HT1080 (cell line): ENCODE results near the gene YTHDC2. TPM values are rescaled to one million over a fixed set of nuclear protein-coding genes. Genes with fewer than 3 reads are reported as not detected.

Source experiments
- DNase-seq: peaks from one replicate; pipeline ENCODE4 v3.0.0-alpha.2; 2015; ENCODE audit warnings: low read depth
- polyA plus RNA-seq, 2 experiments: library from polyadenylated mRNA; depleted of rRNA; stranded (reverse); fragments of >200 nt; gene quantifications; 2 replicates each; pipeline ENCODE4 v1.2.3, GENCODE V29; 2015
- total RNA-seq: library from RNA; depleted of rRNA; stranded (reverse); fragments of >200 nt; shearing (Covaris generic); gene quantifications from 2 replicates; pipeline ENCODE4 v1.2.3, GENCODE V29; 2014; rRNA removed

The YTHDC2 gene
- 8.9 and 12.2 TPM in 2 replicates for total RNA-seq
- 6.8 and 8.9 TPM in 2 replicates for polyA plus RNA-seq (2015; cell fraction: cytosol; rRNA removed)
- 40.7 and 42.9 TPM in 2 replicates for polyA plus RNA-seq (2015; cell fraction: nucleus; rRNA removed)

DNA sequence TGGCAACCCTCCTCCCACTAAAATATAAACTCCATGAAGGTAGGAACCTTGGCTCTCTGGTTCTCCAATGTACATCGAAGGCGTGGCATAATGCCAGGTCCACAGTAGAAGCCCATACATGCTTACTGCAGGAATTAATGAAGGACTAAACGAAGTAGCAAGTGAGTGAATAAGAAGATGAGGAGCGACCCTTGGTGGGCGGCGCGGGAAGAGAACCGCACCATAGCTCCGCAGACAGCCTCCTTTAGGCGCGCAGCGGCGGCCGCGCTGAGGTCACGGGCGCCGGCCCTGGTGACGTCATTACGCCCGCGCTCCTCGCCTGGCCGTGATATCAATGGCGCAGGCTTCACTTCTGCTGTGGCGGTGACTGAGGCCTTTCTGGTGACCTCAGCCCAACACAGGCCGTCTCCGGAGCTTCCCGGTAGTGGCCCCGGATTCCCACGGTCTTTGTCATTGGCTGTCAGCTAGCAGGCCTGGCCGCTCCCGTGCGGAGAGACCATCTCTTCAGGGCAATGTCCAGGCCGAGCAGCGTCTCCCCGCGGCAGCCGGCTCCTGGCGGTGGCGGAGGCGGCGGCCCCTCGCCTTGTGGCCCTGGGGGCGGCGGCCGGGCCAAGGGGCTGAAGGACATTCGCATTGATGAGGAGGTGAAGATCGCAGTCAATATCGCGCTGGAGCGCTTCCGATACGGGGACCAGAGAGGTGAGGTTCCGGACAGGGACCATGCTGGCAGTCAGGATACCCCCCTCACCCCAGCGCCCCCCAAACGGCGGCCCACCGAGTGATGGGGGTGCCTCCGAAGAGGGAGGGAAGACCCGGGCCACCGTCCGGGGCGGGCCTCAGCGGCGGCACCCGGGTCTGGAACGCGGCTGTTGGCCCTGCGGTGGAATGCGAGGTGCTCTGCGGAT lies at the start of gene YTHDC2:
Gene YTHDC2 (plus strand): TSS at position 311 of the 905 bp plus-strand sequence. CDS start 202 bp downstream, at position 513.
- DNase-seq: peak; percentile 88

DNA sequence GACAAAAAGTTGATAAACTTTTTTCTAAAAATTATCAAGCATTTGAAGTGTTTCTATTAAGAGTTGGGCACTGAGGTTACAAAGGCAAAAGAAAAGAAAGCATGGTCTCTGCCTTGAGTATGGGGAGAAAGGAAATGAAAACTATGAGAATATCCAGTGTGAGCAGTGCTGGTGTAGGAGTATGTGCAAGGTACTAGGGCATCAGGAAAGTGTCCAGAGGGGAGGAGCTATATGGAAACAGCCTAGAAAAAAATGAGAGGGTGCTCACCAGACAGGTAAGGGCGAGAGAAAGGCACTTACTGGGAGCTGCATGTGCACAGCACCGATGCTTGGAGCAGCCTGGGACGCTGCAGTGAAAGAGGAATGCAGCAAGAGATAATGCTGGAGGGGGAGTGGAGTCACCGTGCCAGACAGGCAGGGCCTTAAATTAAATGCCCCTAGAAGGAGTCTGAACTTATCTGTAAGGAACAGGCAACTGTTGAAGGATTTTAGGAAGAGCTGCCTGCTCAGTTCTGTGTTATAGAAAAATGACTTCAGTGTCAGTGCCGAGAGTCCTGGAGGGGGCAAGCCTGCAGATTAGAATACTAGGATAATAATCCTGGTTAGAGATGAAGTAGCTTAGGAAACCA lies 39.3 kb upstream of the YTHDC2 start:
- DNase-seq: no peak

DNA sequence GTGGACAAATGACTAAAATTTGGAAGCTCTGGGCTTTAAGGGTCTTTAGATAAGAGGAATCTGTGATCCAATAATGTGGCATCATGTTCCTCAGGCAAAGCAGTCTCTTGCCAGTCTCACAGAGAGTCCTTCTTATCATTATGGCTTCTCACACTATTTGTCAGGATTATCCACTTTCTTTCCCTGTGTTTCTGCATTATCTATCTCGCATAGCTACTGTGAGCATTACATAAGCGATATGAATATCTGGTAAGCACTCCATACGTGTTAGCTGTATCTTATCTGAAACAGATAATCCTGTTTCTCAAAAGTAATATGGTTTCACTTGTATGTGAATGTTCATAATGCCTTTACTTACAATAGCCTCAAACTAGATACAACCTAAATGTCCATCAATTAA lies 34.8 kb upstream of the YTHDC2 start:
- no peak for DNase-seq

DNA sequence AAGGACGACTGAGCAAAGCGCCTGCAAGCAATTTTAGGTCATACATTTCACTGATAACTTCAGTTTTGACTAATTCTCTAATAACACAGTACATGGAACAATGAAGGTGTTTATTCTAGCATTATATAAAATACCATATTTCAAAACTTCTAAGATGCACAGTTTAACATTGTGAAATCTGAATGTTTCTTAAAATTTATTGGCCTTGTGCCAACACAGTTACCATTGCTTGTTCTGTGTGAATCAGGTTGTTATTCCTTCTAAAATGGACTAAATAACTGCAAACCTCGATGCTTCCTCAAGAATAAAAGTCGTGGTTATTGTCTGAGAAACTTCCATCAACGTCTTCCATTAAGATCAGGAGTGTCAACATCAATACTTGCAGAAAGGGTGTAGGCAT lies 33.3 kb upstream of the YTHDC2 start:
- DNase-seq: no peak

DNA sequence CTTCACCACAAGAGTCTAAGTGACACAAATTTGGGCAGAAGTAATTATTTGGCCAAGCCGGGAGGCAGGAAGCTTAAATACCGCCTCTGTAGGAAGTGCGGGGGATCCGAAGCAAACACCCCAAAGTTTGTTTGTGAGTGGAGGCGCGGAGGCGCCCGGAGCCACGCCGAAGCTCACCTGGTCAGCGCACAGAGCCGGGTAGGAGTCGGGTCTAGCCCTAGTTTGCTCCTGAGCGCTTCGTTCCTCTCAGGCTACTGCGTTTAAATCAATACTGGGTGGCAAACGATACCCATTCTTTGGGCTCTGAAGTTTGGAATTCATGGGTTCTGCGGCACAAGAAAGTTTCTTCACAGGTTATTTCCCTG lies 26.1 kb upstream of the YTHDC2 start:
- DNase-seq: peak; percentile 12

DNA sequence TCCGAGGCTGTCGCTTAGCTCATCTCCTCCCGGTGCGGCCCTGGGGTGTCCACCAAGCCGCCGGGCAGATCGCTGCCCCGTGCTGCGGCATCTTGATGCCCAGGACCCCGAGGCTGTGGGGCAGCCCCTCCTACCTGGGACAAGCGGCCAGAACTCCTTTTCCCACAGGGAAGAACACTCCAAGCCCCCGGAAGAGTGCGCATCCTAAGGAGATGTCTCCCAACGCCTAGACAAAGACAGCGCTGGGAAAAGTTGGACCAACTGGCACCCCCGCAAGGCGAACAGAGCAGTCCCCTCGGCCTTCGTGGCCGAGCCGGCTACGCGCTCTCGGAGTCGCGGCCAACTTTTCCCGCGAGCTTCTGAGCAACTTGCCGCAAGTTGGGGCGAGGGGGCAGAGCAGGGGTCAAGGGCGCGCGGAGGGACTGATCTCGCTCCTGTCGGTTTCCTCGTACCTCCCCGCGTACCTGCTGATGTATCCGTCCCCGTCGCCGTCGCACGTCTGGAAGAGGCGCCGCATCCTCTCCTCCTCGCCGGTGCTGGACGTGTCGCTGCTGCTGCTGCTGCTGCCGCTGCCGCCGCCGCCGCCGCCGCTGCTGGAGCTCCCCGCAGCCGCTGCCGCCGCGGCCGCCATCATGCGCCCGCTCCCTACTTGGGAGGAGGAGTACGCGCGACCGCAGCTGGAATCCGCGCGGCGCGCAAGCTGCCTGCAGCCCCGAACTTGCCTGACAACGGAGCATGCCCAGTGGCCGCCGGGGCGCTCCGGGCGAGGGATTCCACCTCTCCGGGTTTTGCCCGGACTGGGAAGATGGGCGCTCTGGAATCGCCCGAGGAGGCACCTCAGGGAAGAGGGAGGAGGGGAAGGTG lies 25.5 kb upstream of the YTHDC2 start, which contains the start of gene MCC:
Gene MCC (minus strand): TSS at position 673 of the 864 bp plus-strand sequence.
- peak; percentile 87 for DNase-seq

DNA sequence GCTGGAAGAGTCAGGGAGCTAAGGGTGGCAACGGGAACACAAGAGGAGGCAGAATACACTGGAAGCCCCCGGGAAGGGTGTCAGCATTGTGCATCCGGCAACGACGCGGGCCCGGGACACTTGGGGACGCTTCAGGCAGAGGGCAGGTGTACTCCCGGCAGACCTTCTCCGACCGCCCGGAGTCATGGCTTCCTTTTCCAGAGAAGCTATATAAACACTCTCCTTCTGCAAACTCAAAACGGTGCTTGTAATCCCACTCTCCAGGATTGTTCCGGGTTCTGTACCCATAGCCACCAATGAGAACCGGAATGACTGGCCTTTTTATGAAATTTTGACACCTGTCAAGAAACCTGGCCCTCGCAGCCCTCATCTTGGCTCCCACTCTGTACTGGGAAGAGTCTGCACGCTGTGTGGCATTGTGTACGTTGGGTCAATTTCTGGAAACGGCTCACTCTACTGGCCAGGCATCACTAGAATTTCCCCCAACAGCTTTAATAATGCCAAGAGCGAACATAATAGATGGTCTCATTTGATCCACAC lies 24.8 kb upstream of the YTHDC2 start:
- DNase-seq: no peak

DNA sequence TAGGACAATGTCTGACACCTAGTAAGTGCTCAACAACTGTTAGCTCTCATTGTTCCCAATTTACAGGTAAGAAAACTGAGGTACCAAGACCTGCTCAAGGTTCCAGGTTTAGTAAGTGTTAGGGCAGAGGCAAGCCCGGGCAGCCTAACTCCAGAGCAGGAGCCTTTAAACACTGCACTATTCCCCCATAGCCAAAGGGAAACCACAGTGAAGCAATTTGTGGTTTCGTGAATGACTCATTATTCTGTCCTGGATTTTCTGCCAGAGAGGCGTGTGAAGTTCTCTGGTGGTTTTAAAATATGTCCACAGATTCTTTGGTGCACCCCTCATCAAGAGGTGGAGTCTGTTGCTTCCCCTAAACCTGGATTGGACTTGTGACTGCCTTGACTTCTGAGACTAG lies 24.2 kb upstream of the YTHDC2 start:
- DNase-seq: peak; percentile 99

DNA sequence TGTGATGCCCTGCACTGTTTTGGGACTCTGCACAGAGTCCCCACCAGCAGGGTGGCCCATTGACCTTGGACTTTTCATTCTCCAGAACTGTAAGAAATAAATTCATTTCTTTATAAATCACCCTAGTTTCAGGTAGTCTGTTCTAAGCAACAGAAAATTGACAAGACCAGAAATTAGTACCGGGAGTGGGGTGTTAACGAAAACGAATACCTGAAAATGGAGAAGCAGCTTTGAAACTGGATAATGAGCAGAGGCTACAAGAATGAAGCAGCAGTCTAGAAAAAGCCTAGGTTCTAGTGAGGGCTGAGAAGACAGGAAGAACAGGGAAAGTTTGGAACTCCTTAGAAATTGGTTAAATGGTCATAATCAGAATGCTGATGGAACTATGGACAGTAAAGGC lies 23.2 kb upstream of the YTHDC2 start:
- DNase-seq: no peak

DNA sequence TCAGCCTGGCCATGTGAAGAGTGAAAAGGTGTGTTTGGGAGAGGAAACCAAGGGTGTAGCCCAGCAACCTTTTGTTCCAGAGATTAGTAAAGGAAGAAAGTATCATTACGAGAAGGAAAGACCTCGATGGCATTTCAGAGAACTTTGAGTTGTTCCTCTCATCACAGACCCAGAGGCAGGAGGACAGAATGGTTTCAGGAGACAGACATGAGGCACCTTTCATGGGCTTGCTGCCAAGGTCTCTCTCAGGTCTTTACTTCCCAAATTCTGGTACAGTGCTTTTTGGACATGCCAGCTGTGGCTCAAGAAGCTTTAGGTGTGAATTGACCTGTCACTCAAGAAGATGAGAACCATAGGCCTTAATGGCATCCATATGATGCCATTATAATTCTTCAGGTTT lies 22.5 kb upstream of the YTHDC2 start:
- DNase-seq: no peak

DNA sequence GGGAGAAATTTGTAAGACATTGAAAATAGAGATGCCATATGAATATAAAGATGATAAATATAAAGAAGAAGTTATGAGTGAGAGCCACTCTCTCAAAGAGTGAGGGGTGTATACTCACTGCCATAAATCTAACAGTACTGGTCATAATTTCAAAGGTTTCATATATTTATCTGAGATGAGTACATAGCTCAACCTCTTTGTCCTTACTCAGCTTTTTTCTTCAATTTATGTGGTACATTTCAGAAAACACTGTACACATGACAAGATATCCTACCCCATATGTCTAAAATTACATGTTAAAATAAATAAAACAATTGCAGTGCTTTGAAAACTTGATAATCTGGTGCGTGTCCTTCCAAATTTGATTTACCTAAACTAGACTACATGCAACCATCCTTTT lies 20.0 kb upstream of the YTHDC2 start:
- DNase-seq: no peak

DNA sequence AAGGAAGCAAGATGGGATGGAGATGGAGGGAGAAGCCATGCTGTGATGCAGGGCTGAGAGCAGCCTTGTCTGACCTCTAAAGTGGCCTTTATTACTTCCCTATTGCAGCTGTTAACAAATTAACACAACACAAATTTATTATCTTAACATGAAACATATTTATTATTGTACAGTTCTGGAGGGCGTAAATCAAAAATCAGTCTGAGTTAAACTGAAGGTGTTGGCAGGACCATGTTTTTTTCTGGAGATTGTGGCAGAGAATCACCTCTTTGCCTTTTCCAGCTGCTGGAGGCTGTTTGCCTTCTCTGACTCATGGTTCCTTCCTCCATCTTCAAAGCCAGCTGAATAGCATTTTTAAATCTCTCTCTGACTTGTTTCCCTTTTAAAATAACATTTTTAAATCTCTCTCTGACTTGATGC lies 18.1 kb upstream of the YTHDC2 start:
- DNase-seq: peak; percentile 64

DNA sequence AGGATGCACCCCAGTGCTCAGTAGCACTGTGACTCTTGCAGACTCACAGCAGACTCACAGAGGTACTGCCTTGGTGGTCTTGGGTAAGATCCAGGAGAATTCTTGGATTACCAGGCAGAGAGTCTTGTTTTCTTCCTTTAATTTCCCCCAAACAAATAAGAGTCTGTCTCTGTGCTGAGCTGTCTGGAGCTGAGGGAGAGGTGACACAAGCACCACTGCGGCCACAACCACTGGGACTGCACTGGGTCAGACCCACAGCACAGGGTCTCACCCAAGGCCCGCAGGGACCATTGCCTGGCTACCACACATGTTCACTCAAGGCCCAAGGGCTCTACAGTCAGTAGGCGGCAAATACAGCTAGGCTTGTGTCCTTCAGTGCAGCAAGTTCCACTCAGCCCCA lies 11.4 kb upstream of the YTHDC2 start:
- no peak for DNase-seq

DNA sequence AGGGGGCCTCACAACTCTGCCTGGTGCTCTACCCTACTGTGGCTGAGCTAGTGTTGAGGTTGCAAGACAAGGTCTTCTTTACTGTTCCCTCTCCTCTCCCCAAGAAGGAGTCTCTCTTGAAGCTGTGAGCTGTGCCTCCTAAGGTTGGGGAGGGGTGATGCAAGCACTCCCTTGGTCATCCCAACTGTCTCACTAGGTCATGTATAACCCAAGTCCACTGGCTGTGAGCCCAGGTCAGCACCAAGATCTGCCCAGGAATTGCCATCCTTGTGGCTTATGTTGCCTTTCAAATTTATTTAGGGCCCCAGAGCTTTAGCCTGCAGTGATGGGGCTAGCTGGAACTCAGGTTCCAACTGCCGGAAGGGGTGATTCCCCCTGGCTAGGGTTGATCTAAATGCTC lies 10.3 kb upstream of the YTHDC2 start:
- no peak for DNase-seq

DNA sequence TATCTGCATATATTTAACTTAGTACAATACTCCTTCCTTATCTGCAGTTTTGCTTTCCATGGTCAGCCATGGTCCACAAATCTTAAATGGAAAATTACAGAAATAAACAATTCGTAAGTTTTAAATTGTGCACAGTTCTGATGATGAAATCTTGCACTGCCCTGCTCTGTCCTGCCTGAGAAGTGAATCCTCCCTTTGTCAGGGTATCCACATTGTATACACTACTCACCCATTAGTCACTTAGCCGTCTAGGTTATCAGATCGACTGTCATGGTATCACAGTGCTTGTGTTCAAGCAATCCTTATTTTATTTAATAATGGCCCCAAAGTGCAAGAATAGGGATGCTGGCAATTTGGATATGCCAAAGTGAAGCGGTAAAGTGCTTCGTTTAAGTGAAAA lies 8.3 kb upstream of the YTHDC2 start:
- peak; percentile 56 for DNase-seq

DNA sequence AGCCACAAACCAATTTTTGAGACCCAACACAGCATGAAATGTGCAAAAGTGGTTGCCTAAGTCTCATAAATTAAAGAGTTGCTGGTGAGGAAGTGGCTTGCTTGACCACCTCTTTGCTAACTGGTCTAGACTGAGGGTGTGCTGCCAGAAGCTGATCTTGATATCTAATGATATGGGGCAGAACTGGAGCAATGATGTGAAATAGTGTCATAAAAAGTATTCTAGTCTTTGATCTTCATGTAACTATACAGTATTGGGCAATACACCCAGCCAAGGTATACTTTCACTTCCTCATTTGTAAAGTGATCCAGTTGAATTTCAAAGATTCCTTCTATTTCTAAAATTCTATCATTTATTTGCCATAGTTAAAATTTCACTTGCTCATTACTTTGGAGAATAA lies 5.9 kb upstream of the YTHDC2 start:
- no peak for DNase-seq

DNA sequence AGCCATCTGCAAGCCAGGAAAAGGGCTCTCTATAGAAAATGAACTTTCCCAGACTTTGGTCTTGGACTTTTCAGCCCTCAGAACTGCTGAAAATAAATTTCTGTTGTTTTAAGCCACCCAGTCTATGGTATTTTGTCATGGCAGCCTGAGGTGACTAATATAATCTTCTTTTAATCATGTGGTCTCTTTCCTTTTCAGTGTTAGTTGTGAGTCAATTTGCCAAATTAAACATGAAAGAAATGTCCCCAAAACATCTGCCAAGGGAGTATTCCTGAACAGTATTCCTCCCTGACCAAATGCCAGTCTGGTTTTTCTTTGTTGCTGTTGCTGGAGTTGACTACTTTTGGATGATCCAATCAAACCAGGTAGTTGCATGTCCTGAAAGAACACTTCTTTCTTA lies 4.7 kb upstream of the YTHDC2 start:
- peak; percentile 32 for DNase-seq

DNA sequence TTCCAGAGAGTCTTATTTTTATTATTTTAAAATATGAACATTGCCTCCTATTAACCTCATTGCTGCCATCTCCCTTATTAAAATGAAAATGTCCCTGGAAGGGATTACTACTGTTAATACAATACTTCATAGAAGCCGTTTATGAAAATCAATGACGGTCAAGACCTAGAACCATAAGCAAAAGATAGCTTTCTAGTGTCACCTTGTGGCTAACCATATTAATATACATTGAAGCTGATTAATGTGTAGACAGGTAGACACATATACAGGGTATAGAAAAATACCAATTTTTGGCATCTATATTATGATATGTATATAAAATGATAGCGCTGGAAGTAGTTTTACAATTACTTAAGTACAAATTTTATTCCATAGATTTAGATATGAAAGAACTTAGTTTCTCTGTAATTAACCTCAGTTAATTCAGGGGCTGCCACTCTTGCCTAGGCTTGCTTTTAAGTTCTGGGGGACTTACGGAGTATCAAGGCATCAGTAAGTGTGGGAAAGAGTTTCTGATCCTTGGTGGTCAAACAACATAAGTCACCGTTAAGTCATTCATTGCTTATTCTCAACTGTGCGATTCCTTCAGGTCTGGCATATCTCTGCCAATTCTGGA lies 2.5 kb upstream of the YTHDC2 start:
- DNase-seq: peak; percentile 40

DNA sequence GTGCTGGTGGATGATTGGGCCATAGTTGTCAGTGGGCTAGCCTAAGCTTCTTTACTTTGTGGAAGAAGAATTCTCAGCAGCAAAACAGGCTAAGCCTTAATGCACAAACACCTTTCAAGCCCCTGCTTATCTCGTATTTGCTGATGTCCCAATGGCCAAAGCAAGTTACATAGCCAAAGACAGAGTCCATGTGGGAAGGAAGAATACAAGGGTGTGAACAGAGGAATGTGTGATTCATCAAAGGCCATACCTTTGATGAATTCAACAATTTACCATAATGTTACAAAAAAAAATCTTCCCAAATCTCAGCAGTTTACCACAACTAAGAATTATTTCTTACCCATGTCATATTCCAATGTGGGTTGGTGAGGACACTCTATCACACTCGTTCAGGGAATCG lies 1.2 kb upstream of the YTHDC2 start:
- DNase-seq: no peak

DNA sequence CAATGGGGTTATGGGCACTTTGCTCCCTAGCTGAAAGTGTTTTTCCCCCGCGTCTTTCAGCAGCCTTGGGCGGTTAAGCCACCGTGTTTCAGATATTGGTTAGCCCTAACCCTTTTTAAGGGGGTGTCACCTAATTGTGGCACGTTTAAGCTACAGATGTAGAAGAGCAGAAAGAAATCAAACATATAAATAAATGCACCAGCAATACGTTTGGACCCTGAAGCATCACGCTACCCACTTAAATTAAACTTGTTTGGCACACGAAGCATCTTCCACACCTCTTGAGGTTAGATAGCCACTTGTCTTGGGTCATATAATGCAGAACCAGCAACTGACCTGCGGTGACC lies 768 bp downstream of the YTHDC2 start:
- no peak for DNase-seq

DNA sequence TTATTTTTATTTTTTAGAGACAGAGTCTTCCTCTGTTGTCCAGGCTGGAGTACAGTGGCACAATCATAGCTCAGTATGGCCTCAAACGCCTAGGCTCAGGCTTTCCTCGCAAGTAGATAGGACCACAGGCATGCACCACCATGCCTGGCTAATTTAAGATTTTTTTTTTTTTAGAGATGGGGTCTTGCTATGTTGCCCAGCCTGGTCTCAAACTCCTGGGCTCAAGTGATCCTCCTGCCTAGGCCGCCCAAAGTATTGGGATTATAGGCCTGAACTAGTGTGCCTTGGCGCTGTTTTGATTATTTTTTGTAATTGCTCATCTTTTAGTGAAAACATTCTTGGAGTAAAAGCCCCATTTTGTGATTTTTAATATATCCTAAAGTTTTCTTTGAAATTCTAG lies 5.4 kb downstream of the YTHDC2 start:
- no peak for DNase-seq
